ENCODE results near the gene DIP2B. TPM values are rescaled to one million over a fixed set of nuclear protein-coding genes. Genes with fewer than 3 reads are reported as not detected.

DIP2B gene
- total and polyA plus RNA-seq, 12 donors = 3.0 to 21.5 (median 15.8) TPM

GRCh38 chr12:50686976-50687375 lies 182.2 kb downstream of the DIP2B start:
- Histone ChIP-seq H3K4me1 (peaks cover 0 to 15% (median 0%) of the 10 kb centered on the region in 9 donors), H3K4me3 (no peak overlapping the region), H3K9me3 (no peaks in the 10 kb centered on the region), H3K36me3 (peaks cover 0 to 99% (median 30%) of the 10 kb centered on the region in 9 donors), H3K27me3 (no peaks in the 10 kb centered on the region), H3K27ac (no peak overlapping the region)
- WGBS, 2 donors = 96 to 97% methylated on average over 2 of the region's 2 CpGs
- ATAC-seq (no peak), DNase-seq (no peak)
- TF ChIP-seq CTCF (IDR thresholded peaks at IDR 0.05) = no peak
- intact Hi-C loops (cut with DNase I) = no loop called here

GRCh38 chr12:50689437-50689836 lies 184.7 kb downstream of the DIP2B start:
- Histone ChIP-seq H3K4me1 (peaks cover 0 to 15% (median 0%) of the 10 kb centered on the region in 9 donors), H3K36me3 (peaks cover 0 to 99% (median 46%) of the 10 kb centered on the region in 9 donors), H3K9me3 (no peaks in the 10 kb centered on the region), H3K4me3 (no peak overlapping the region), H3K27ac (no peak overlapping the region), H3K27me3 (no peaks in the 10 kb centered on the region)
- 89 to 94% methylated on average over 1 of the region's 1 CpG for WGBS, 2 donors
- intact Hi-C loops (cut with DNase I) = no loop called here
- no peak for ATAC-seq
- DNase-seq = no peak
- TF ChIP-seq CTCF (IDR thresholded peaks at IDR 0.05) = no peak

GRCh38 chr12:50690925-50691324 lies 186.1 kb downstream of the DIP2B start:
- ATAC-seq = peak; percentile 80 to 97 (median 93)
- Histone ChIP-seq H3K4me3 (no peak overlapping the region), H3K36me3 (peaks cover 0 to 99% (median 54%) of the 10 kb centered on the region in 9 donors), H3K27me3 (no peaks in the 10 kb centered on the region), H3K4me1 (peaks cover 0 to 11% (median 0%) of the 10 kb centered on the region in 9 donors), H3K27ac (peak overlapping the region in 6 of 10 donors; percentile 42 to 67 (median 60)), H3K9me3 (no peaks in the 10 kb centered on the region)
- peak; percentile 19 to 59 for DNase-seq
- WGBS, 2 donors = 11 to 23% methylated on average over 3 of the region's 3 CpGs
- no peak for TF ChIP-seq CTCF (IDR thresholded peaks at IDR 0.05)
- intact Hi-C loops (cut with DNase I) = no loop called here

DNA sequence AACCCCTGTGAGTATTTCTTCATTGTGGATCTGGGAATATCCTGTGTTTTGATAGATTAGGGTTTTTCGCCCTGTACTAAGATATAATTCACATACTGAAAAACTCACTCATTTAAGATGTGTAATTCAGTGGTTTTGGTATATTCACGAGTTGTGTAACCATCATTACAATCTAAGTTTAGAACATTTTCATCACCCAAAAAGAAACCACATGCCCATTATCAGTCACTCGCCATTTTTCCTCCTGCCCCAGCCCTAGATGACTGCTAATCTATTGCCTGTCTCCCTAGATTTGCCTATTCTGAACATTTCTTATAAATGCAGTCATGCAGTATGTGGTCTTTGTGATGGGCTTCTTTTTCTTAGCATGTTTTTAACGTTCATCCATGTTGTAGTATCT lies 191.2 kb downstream of the DIP2B start:
- WGBS, 2 donors = 79 to 83% methylated on average over 4 of the region's 4 CpGs
- intact Hi-C loops (cut with DNase I) = no loop called here
- H3K4me3 ChIP-seq = no peak overlapping the region
- H3K4me1 ChIP-seq = peaks cover 0 to 5% (median 0%) of the 10 kb centered on the region in 9 donors
- H3K27me3 ChIP-seq = no peaks in the 10 kb centered on the region
- H3K36me3 ChIP-seq = peaks cover 0 to 100% (median 63%) of the 10 kb centered on the region in 9 donors
- DNase-seq (no peak), ATAC-seq (no peak)
- H3K27ac ChIP-seq = no peak overlapping the region
- TF ChIP-seq CTCF (IDR thresholded peaks at IDR 0.05) = no peak
- no peaks in the 10 kb centered on the region for H3K9me3 ChIP-seq
